Thoracic aorta (tissue), 2 donors: ENCODE results near the gene PUSL1. TPM values are rescaled to one million over a fixed set of nuclear protein-coding genes. Genes with fewer than 3 reads are reported as not detected.

Experiments
- ATAC-seq: fragments of 150-250 bp; one replicate; pipeline ENCODE4 v1.8.0; 2017; ENCODE audit warnings: low read depth; ENCODE audit not compliant: insufficient number of reproducible peaks, low FRiP score
- DNase-seq: peaks from one replicate; pipeline ENCODE4 v3.0.0-alpha.2; 2020; ENCODE audit warnings: low spot score
- H3K27ac ChIP-seq, 2 donors: fragments of 200-600 bp; sonication (generic); 1 replicate in 1 of 2; 2 replicates in 1 of 2; pipeline ENCODE4 v1.5.1; 2016; ENCODE audit warnings: mild to moderate bottlenecking in 2 of 2, moderate library complexity in 2 of 2
- H3K27me3 ChIP-seq: fragments of 200-600 bp; sonication (generic); replicated peaks from 2 replicates; pipeline ENCODE4 v1.6.0; 2016; ENCODE audit warnings: mild to moderate bottlenecking; ENCODE audit not compliant: insufficient read depth
- H3K36me3 ChIP-seq: fragments of 200-600 bp; sonication (generic); one replicate; pipeline ENCODE4 v1.5.1; 2016
- H3K4me1 ChIP-seq, 2 donors: fragments of 200-600 bp; sonication (generic); 1 replicate in 1 of 2; 2 replicates in 1 of 2; pipeline versions ENCODE4 v1.5.1 to v1.6.0; 2016; ENCODE audit warnings: low read depth in 2 of 2, mild to moderate bottlenecking in 1 of 2; ENCODE audit not compliant: control insufficient read depth in 1 of 2
- H3K4me3 ChIP-seq: fragments of 200-600 bp; sonication (generic); 2 replicates; pipeline ENCODE4 v1.5.1; 2016; ENCODE audit warnings: mild to moderate bottlenecking
- H3K9me3 ChIP-seq: fragments of 200-600 bp; sonication (generic); 2 replicates; pipeline ENCODE4 v1.5.1; 2016
- total RNA-seq, 2 donors: library from RNA; depleted of rRNA; stranded (reverse); fragments of >200 nt; gene quantifications; one replicate each; pipeline versions ENCODE4 v1.1.0 to v1.2.3, GENCODE V29; 2016
- TF ChIP-seq, protein P1 (sequence below): fragments of 200-600 bp; sonication (generic); IDR thresholded peaks from one replicate; pipeline ENCODE4 v1.5.1; 2019; ENCODE audit warnings: antibody characterized with exemption

PUSL1 gene
- total RNA-seq, 2 donors from 2014 or later: 22.1 to 22.6 TPM

DNA sequence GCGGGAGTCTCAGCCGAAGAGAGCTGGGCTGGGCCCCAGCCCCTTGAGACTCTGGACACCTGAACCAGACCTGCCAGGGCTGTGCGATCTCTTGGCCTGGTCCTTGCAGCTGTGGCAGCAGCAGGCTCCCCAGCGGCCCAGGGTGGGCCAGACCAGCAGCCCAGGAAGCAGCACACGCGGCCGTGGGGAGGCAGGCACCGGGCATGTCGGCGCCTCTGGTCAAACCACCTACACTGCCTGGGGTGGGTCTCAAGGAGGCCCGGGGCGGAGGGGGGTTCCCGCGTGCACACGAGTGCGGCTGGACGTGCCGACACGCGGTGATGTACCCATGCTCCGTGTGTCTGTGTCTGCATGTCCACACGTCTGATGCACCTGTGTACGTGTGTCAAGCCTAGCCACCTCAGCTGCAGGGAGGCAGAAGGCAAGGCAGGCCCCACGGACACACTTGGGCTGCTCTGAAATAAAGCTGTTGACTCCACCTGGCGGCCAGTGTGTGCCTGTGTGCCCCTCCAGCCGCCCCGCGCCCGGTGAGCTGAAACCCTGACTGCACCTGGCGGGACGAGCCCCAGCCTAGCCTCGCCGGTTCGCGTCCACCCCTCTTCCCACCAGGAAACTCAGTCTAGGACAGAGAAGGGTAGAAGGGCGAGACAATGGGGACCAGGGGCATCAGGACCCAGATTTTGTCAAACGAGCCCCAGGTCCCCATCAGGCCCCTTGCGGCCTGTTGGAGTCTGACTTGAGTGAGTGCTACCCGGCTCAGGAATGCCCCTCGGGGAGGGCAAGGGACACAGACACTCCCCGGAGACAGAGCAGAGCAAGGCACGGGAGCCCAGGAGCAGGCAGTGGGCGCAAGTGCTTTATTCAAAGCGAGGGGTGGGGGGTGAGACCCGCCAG, 16.6 kb upstream of the PUSL1 start:
- H3K27ac ChIP-seq: no peak overlapping the region
- no peak for DNase-seq
- TF ChIP-seq, protein P1, sequence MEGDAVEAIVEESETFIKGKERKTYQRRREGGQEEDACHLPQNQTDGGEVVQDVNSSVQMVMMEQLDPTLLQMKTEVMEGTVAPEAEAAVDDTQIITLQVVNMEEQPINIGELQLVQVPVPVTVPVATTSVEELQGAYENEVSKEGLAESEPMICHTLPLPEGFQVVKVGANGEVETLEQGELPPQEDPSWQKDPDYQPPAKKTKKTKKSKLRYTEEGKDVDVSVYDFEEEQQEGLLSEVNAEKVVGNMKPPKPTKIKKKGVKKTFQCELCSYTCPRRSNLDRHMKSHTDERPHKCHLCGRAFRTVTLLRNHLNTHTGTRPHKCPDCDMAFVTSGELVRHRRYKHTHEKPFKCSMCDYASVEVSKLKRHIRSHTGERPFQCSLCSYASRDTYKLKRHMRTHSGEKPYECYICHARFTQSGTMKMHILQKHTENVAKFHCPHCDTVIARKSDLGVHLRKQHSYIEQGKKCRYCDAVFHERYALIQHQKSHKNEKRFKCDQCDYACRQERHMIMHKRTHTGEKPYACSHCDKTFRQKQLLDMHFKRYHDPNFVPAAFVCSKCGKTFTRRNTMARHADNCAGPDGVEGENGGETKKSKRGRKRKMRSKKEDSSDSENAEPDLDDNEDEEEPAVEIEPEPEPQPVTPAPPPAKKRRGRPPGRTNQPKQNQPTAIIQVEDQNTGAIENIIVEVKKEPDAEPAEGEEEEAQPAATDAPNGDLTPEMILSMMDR: peak; percentile 64
- no peak for ATAC-seq
- H3K4me3 ChIP-seq: no peak overlapping the region
- no peaks in the 10 kb centered on the region for H3K27me3 ChIP-seq
- H3K4me1 ChIP-seq: peaks cover 0 to 15% of the 10 kb centered on the region in 2 donors
- H3K9me3 ChIP-seq: no peaks in the 10 kb centered on the region
- H3K36me3 ChIP-seq: no peaks in the 10 kb centered on the region

DNA sequence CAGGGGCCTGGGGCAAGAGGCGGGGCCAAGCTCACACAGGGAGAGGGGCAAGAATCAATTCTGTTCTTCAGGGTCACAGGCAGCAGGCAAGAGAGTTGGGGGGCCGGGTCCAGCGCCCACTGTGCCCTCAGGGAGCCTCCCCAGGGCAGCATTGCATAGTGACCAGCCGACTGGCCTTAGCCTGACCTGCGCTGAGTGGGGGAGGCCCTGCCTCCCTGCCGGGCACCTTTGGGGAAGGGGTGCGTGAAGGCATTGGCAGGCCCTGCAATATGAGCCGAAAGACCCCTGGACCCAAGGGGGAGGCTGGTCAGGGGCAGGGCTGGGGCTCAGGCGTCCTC, 16.0 kb upstream of the PUSL1 start:
- DNase-seq (no peak), ATAC-seq (no peak)
- no peaks in the 10 kb centered on the region for H3K36me3 ChIP-seq
- no peaks in the 10 kb centered on the region for H3K27me3 ChIP-seq
- H3K4me1 ChIP-seq: peaks cover 0 to 15% of the 10 kb centered on the region in 2 donors
- TF ChIP-seq, protein P1: no peak
- no peak overlapping the region for H3K27ac ChIP-seq
- H3K9me3 ChIP-seq: no peaks in the 10 kb centered on the region
- no peak overlapping the region for H3K4me3 ChIP-seq

DNA sequence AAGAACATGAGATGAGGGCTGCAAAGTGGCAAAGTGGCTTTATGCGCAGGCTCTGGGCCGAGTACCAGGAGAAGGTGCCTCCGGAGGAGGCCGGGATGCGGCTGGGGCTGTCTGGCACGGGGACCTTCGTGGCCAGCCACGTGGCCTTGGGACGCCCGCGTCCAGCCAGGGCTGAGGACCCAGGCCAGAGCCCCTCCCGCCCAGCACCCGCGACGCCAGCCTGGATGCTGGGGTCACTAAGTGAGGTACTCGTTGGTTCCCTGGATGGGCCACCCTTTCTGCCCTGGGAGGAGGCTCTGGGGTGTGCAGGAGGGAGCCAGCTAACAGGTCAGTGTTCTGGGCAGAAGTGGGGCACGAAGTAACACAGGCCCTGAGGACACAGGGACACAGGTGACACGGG, 15.5 kb upstream of the PUSL1 start:
- Histone ChIP-seq H3K27ac (no peak overlapping the region), H3K4me3 (no peak overlapping the region), H3K27me3 (no peaks in the 10 kb centered on the region), H3K4me1 (peaks cover 0 to 15% of the 10 kb centered on the region in 2 donors), H3K9me3 (no peaks in the 10 kb centered on the region), H3K36me3 (no peaks in the 10 kb centered on the region)
- no peak for ATAC-seq
- DNase-seq: no peak
- TF ChIP-seq, protein P1: no peak

DNA sequence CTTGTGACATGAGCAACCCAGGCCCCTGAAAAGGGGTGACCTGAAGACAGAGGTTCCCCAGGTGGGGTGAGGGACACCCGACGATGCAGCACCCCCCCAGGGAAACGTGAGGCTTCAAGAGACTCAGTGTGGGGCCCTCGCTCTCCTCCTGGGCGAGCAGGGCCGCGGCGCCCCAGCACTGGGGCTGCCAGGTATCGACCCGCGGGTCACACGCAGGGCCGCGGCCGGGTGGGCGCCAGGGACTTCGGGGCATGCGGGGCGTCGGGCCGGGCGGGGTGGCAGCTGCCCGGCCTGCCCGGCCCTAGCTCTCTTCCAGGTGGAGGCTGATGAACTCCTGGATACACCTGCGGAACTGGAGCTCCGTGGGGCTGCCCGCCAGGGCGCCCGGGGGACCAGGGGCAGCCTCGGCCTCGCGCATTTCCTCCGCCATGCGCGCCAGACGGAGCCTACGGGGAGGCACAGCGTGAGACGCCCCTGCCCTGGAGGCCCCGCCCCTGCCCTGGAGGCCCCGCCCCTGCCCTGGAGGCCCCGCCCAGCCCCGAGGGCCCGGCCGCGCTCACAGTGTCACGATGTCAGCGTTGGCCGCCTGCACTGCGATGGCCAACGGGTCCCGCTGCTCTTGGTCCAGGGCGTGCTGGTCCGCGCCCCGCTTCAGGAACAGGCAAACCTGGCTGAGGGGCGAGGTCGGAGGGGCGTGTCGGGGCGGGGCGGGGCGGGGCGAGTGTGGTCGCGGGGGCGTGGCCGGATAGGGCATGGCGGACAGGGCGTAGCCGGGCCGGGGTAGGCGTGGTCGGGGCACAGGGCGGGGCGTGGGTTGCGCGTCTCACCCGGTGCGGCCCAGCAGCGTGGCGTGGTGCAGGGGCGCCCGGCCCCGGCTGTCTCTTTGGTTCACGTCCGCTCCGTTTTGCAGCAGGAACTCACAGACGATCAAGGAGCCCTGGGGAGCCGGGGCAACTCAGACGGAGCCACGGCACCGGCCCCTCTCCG, 14.8 kb upstream of the PUSL1 start:
- peaks cover 0 to 15% of the 10 kb centered on the region in 2 donors for H3K4me1 ChIP-seq
- TF ChIP-seq, protein P1: no peak
- DNase-seq (no peak), ATAC-seq (no peak)
- no peak overlapping the region for H3K4me3 ChIP-seq
- no peak overlapping the region for H3K27ac ChIP-seq
- no peaks in the 10 kb centered on the region for H3K27me3 ChIP-seq
- no peaks in the 10 kb centered on the region for H3K9me3 ChIP-seq
- no peaks in the 10 kb centered on the region for H3K36me3 ChIP-seq
